GM18517 (cell line): ENCODE measurements around the gene MZT2A.
"Not testable (repeated sequence)": the region's sequence is repeated elsewhere in the genome, so short reads cannot be mapped to it uniquely, and the experiment has no call there.

Experiments used
- ATAC-seq: cut with Tn5 transposase; IDR thresholded peaks from one replicate; pipeline ENCODE4 v1.9.1; 2021; ENCODE audit warnings: mild to moderate bottlenecking, moderate library complexity; ENCODE audit not compliant: unreplicated experiment

MZT2A gene

GRCh38 chr2:131492015-131492417 is at the start of gene MZT2A:
Gene MZT2A (minus strand): TSS chr2:131492397. CDS start chr2:131492376, 21 bp downstream.
- ATAC-seq: peak; percentile 25

- not testable (repeated sequence) for ATAC-seq
Observed at GRCh38 chr2:131538856-131539255, 46.7 kb upstream of the MZT2A start.

- ATAC-seq: not testable (repeated sequence)
Observed at GRCh38 chr2:131536841-131537240, 44.6 kb upstream of the MZT2A start.

GRCh38 chr2:131535951-131536826 is 44.0 kb upstream of the MZT2A start:
- not testable (repeated sequence) for ATAC-seq

GRCh38 chr2:131535526-131535925 is 43.3 kb upstream of the MZT2A start:
- no peak for ATAC-seq

- ATAC-seq: not testable (repeated sequence)
Observed at GRCh38 chr2:131534965-131535364, 42.8 kb upstream of the MZT2A start.

- not testable (repeated sequence) for ATAC-seq
Observed at GRCh38 chr2:131534317-131534672, 42.1 kb upstream of the MZT2A start.

GRCh38 chr2:131533609-131534316 is 41.6 kb upstream of the MZT2A start:
- not testable (repeated sequence) for ATAC-seq

- ATAC-seq: not testable (repeated sequence)
Observed at GRCh38 chr2:131532723-131533608, 40.8 kb upstream of the MZT2A start.

GRCh38 chr2:131531547-131532185 is 39.5 kb upstream of the MZT2A start:
- not testable (repeated sequence) for ATAC-seq

GRCh38 chr2:131530626-131531344 is 38.6 kb upstream of the MZT2A start:
- ATAC-seq: not testable (repeated sequence)

- ATAC-seq: not testable (repeated sequence)
Observed at GRCh38 chr2:131529864-131530445, 37.8 kb upstream of the MZT2A start.

GRCh38 chr2:131528981-131529863 is 37.0 kb upstream of the MZT2A start:
- ATAC-seq: peak; percentile 77

- peak; percentile 90 for ATAC-seq
Observed at GRCh38 chr2:131527131-131528001, 35.2 kb upstream of the MZT2A start, which contains the start of gene CCDC74A. Gene CCDC74A (plus strand): TSS chr2:131527888. CDS start chr2:131527971, 83 bp downstream.

GRCh38 chr2:131525256-131525655 is 33.1 kb upstream of the MZT2A start:
- ATAC-seq: not testable (repeated sequence)

- ATAC-seq: no peak
Observed at GRCh38 chr2:131521961-131522781, 30.0 kb upstream of the MZT2A start.
